RWPE2 (cell line): Measurements from ENCODE around the gene SCN2B.
A peak's percentile ranks its signal among the peaks of the same experiment; 100 is the strongest.

Source experiments
- ATAC-seq: fragments of 200-7000 bp; cut with Tn5 transposase; 3 replicates; pipeline ENCODE4 v1.9.1; 2021; ENCODE audit warnings: low read depth
- DNase-seq: peaks from one replicate; pipeline ENCODE4 v3.0.0-alpha.2; 2020; ENCODE audit warnings: low spot score
- H3K27ac ChIP-seq: fragments of 450-650 bp; 2 replicates; pipeline ENCODE4 v1.5.1; 2017; ENCODE audit warnings: mild to moderate bottlenecking; ENCODE audit not compliant: poor library complexity, severe bottlenecking
- H3K27me3 ChIP-seq: fragments of 250-450 bp; sonication (Bioruptor Pico); 2 replicates; pipeline ENCODE4 v1.5.1; 2021; ENCODE audit warnings: mild to moderate bottlenecking, moderate library complexity; ENCODE audit not compliant: insufficient read depth, poor library complexity, severe bottlenecking
- H3K36me3 ChIP-seq: fragments of 250-450 bp; sonication (Bioruptor Pico); 2 replicates; pipeline ENCODE4 v1.5.1; 2020; ENCODE audit warnings: low read depth, mild to moderate bottlenecking, moderate library complexity
- H3K4me1 ChIP-seq: fragments of 250-450 bp; sonication (Bioruptor Pico); 2 replicates; pipeline ENCODE4 v1.5.1; 2021; ENCODE audit warnings: mild to moderate bottlenecking, moderate library complexity; ENCODE audit not compliant: insufficient read depth, poor library complexity, severe bottlenecking
- H3K4me3 ChIP-seq: fragments of 250-450 bp; sonication (Bioruptor Pico); 2 replicates; pipeline ENCODE4 v1.5.1; 2021; ENCODE audit warnings: mild to moderate bottlenecking, moderate library complexity; ENCODE audit not compliant: severe bottlenecking
- H3K9me3 ChIP-seq: fragments of 250-450 bp; sonication (Bioruptor Pico); 2 replicates; pipeline ENCODE4 v1.5.1; 2021; ENCODE audit warnings: mild to moderate bottlenecking, moderate library complexity; ENCODE audit not compliant: severe bottlenecking
- CTCF ChIP-seq: fragments of 450-650 bp; IDR thresholded peaks from one replicate; pipeline ENCODE4 v1.5.1; 2017; ENCODE audit warnings: mild to moderate bottlenecking, moderate library complexity; ENCODE audit not compliant: poor library complexity, severe bottlenecking

Gene SCN2B

GRCh38 chr11:118129471-118130172, 46.8 kb downstream of the SCN2B start:
- ATAC-seq (no peak), DNase-seq (no peak)
- Histone ChIP-seq H3K36me3 (no peaks in the 10 kb centered on the region), H3K27ac (no peak overlapping the region), H3K4me1 (no peaks in the 10 kb centered on the region), H3K4me3 (no peak overlapping the region), H3K9me3 (no peaks in the 10 kb centered on the region), H3K27me3 (no peaks in the 10 kb centered on the region)
- TF ChIP-seq CTCF: no peak

GRCh38 chr11:118128721-118129470, 47.5 kb downstream of the SCN2B start:
- Histone ChIP-seq H3K36me3 (no peaks in the 10 kb centered on the region), H3K9me3 (no peaks in the 10 kb centered on the region), H3K4me1 (no peaks in the 10 kb centered on the region), H3K27me3 (no peaks in the 10 kb centered on the region), H3K27ac (no peak overlapping the region), H3K4me3 (no peak overlapping the region)
- DNase-seq: no peak
- no peak for ATAC-seq
- no peak for TF ChIP-seq CTCF

GRCh38 chr11:118128310-118128709, 48.1 kb downstream of the SCN2B start:
- H3K4me3 ChIP-seq: no peak overlapping the region
- TF ChIP-seq CTCF: no peak
- no peaks in the 10 kb centered on the region for H3K36me3 ChIP-seq
- no peak for ATAC-seq
- no peaks in the 10 kb centered on the region for H3K27me3 ChIP-seq
- H3K4me1 ChIP-seq: no peaks in the 10 kb centered on the region
- DNase-seq: no peak
- H3K27ac ChIP-seq: no peak overlapping the region
- no peaks in the 10 kb centered on the region for H3K9me3 ChIP-seq

GRCh38 chr11:118126082-118126838, 50.2 kb downstream of the SCN2B start:
- Histone ChIP-seq H3K36me3 (no peaks in the 10 kb centered on the region), H3K4me1 (no peaks in the 10 kb centered on the region), H3K9me3 (no peaks in the 10 kb centered on the region), H3K27me3 (no peaks in the 10 kb centered on the region), H3K4me3 (no peak overlapping the region), H3K27ac (no peak overlapping the region)
- peak; percentile 33; the same call in 1 of the 3 replicates for ATAC-seq
- no peak for TF ChIP-seq CTCF
- DNase-seq: no peak
